Thoracic aorta endothelial cell (primary cell): ENCODE data around the gene USP17L15. TPM values are rescaled to one million over a fixed set of nuclear protein-coding genes. Genes with fewer than 3 reads are reported as not detected.

Experiments
- total RNA-seq: library from RNA; depleted of rRNA; stranded (reverse); fragments of >200 nt; gene quantifications from 2 replicates; pipeline ENCODE4 v1.2.3, GENCODE V29; 2012

USP17L15 gene, protein sequence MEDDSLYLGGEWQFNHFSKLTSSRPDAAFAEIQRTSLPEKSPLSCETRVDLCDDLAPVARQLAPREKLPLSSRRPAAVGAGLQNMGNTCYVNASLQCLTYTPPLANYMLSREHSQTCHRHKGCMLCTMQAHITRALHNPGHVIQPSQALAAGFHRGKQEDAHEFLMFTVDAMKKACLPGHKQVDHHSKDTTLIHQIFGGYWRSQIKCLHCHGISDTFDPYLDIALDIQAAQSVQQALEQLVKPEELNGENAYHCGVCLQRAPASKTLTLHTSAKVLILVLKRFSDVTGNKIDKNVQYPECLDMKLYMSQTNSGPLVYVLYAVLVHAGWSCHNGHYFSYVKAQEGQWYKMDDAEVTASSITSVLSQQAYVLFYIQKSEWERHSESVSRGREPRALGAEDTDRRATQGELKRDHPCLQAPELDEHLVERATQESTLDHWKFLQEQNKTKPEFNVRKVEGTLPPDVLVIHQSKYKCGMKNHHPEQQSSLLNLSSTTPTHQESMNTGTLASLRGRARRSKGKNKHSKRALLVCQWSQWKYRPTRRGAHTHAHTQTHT
- total RNA-seq, result not detected in 2 replicates

DNA sequence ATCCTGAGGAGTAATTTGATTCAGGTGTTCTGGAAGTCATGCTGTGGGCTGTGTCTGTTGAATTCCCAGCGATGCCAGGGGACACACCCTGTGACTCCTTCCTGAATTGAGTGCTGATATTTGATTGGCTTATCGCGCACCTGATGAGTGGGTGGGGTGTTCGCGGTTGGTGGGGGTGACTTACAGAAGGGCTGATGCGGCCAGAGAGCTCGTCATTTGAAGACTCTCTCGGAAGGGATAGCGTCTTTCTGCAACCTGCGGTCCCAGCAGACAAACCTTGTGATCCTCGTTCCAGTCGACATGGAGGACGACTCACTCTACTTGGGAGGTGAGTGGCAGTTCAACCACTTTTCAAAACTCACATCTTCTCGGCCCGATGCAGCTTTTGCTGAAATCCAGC lies at the start of gene USP17L15:
TSS of gene USP17L15 (plus strand) at position 301 of the 400 bp plus-strand sequence. CDS start at position 301, 0 bp downstream.

DNA sequence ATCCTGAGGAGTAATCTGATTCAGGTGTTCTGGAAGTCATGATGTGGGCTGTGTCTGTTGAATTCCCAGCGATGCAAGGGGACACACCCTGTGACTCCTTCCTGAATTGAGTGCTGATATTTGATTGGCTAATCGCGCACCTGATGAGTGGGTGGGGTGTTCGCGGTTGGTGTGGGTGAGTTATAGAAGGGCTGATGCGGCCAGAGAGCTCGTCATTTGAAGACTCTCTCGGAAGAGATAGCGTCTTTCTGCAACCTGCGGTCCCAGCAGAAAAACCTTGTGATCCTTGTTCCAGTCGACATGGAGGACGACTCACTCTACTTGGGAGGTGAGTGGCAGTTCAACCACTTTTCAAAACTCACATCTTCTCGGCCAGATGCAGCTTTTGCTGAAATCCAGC lies 23.8 kb upstream of the USP17L15 start, which contains the start of gene USP17L10:
TSS of gene USP17L10 (plus strand) at position 301 of the 400 bp plus-strand sequence. CDS start at position 301, 0 bp downstream.

DNA sequence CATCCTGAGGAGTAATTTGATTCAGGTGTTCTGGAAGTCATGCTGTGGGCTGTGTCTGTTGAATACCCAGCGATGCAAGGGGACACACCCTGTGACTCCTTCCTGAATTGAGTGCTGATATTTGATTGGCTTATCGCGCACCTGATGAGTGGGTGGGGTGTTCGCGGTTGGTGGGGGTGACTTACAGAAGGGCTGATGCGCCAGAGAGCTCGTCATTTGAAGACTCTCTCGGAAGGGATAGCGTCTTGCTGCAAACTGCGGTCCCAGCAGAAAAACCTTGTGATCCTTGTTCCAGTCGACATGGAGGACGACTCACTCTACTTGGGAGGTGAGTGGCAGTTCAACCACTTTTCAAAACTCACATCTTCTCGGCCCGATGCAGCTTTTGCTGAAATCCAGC lies 19.1 kb upstream of the USP17L15 start, which contains the start of gene USP17L11:
TSS of gene USP17L11 (plus strand) at position 301 of the 400 bp plus-strand sequence. CDS start at position 301, 0 bp downstream.

DNA sequence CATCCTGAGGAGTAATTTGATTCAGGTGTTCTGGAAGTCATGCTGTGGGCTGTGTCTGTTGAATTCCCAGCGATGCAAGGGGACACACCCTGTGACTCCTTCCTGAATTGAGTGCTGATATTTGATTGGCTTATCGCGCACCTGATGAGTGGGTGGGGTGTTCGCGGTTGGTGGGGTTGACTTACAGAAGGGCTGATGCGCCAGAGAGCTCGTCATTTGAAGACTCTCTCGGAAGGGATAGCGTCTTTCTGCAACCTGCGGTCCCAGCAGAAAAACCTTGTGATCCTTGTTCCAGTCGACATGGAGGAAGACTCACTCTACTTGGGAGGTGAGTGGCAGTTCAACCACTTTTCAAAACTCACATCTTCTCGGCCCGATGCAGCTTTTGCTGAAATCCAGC lies 14.3 kb upstream of the USP17L15 start, which contains the start of gene USP17L12:
TSS of gene USP17L12 (plus strand) at position 301 of the 400 bp plus-strand sequence. CDS start at position 301, 0 bp downstream.

DNA sequence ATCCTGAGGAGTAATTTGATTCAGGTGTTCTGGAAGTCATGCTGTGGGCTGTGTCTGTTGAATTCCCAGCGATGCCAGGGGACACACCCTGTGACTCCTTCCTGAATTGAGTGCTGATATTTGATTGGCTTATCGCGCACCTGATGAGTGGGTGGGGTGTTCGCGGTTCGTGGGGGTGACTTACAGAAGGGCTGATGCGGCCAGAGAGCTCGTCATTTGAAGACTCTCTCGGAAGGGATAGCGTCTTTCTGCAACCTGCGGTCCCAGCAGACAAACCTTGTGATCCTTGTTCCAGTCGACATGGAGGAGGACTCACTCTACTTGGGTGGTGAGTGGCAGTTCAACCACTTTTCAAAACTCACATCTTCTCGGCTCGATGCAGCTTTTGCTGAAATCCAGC lies 9.6 kb upstream of the USP17L15 start, which contains the start of gene USP17L13:
TSS of gene USP17L13 (plus strand) at position 301 of the 400 bp plus-strand sequence. CDS start at position 301, 0 bp downstream.

DNA sequence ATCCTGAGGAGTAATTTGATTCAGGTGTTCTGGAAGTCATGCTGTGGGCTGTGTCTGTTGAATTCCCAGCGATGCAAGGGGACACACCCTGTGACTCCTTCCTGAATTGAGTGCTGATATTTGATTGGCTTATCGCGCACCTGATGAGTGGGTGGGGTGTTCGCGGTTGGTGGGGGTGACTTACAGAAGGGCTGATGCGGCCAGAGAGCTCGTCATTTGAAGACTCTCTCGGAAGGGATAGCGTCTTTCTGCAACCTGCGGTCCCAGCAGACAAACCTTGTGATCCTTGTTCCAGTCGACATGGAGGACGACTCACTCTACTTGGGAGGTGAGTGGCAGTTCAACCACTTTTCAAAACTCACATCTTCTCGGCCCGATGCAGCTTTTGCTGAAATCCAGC lies 9.4 kb downstream of the USP17L15 start, which contains the start of gene USP17L17:
TSS of gene USP17L17 (plus strand) at position 301 of the 400 bp plus-strand sequence. CDS start at position 301, 0 bp downstream.

DNA sequence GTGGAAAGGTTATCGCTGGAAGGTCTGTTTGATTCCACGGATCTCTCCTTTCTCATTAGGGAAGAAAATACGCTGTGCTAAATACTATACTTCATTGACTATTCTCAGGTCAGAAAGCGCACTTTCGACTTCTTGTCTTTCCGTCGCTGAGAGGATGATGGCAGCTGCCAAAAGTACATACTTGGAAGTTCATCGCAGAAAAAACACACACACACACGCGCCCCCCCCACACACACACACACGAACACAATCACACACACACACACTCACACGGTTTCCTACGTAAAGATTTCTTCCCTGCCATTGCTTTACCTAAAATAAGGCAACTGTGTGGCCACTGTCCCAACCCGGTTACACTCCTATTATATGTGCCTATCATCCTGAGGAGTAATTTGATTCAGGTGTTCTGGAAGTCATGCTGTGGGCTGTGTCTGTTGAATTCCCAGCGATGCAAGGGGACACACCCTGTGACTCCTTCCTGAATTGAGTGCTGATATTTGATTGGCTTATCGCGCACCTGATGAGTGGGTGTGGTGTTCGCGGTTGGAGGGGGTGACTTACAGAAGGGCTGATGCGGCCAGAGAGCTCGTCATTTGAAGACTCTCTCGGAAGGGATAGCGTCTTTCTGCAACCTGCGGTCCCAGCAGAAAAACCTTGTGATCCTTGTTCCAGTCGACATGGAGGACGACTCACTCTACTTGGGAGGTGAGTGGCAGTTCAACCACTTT lies 13.9 kb downstream of the USP17L15 start, which contains the start of gene USP17L18:
TSS of gene USP17L18 (plus strand) at position 678 of the 728 bp plus-strand sequence. CDS start at position 678, 0 bp downstream.

DNA sequence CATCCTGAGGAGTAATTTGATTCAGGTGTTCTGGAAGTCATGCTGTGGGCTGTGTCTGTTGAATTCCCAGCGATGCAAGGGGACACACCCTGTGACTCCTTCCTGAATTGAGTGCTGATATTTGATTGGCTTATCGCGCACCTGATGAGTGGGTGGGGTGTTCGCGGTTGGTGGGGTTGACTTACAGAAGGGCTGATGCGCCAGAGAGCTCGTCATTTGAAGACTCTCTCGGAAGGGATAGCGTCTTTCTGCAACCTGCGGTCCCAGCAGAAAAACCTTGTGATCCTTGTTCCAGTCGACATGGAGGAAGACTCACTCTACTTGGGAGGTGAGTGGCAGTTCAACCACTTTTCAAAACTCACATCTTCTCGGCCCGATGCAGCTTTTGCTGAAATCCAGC lies 18.9 kb downstream of the USP17L15 start, which contains the start of gene USP17L19:
TSS of gene USP17L19 (plus strand) at position 301 of the 400 bp plus-strand sequence. CDS start at position 301, 0 bp downstream.

DNA sequence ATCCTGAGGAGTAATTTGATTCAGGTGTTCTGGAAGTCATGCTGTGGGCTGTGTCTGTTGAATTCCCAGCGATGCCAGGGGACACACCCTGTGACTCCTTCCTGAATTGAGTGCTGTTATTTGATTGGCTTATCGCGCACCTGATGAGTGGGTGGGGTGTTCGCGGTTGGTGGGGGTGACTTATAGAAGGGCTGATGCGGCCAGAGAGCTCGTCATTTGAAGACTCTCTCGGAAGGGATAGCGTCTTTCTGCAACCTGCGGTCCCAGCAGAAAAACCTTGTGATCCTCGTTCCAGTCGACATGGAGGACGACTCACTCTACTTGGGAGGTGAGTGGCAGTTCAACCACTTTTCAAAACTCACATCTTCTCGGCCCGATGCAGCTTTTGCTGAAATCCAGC lies 23.6 kb downstream of the USP17L15 start, which contains the start of gene USP17L20:
TSS of gene USP17L20 (plus strand) at position 301 of the 400 bp plus-strand sequence. CDS start at position 301, 0 bp downstream.

DNA sequence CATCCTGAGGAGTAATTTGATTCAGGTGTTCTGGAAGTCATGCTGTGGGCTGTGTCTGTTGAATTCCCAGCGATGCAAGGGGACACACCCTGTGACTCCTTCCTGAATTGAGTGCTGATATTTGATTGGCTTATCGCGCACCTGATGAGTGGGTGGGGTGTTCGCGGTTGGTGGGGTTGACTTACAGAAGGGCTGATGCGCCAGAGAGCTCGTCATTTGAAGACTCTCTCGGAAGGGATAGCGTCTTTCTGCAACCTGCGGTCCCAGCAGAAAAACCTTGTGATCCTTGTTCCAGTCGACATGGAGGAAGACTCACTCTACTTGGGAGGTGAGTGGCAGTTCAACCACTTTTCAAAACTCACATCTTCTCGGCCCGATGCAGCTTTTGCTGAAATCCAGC lies 28.4 kb downstream of the USP17L15 start, which contains the start of gene USP17L21:
TSS of gene USP17L21 (plus strand) at position 301 of the 400 bp plus-strand sequence. CDS start at position 301, 0 bp downstream.

DNA sequence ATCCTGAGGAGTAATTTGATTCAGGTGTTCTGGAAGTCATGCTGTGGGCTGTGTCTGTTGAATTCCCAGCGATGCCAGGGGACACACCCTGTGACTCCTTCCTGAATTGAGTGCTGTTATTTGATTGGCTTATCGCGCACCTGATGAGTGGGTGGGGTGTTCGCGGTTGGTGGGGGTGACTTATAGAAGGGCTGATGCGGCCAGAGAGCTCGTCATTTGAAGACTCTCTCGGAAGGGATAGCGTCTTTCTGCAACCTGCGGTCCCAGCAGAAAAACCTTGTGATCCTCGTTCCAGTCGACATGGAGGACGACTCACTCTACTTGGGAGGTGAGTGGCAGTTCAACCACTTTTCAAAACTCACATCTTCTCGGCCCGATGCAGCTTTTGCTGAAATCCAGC lies 33.1 kb downstream of the USP17L15 start, which contains the start of gene USP17L22:
TSS of gene USP17L22 (plus strand) at position 301 of the 400 bp plus-strand sequence. CDS start at position 301, 0 bp downstream.

Other genes starting within 250 kb of the USP17L15 start
- gene FAM90A26, start 64.0 kb upstream of the USP17L15 start, total RNA-seq, result not detected in 2 replicates
- not detected in 2 replicates for gene USP17L10, start 23.7 kb upstream of the USP17L15 start, total RNA-seq
- not detected in 2 replicates for gene USP17L11, start 19.0 kb upstream of the USP17L15 start, total RNA-seq
- gene USP17L12, start 14.2 kb upstream of the USP17L15 start, total RNA-seq, result not detected in 2 replicates
- gene USP17L13, start 9.5 kb upstream of the USP17L15 start, total RNA-seq, result not detected in 2 replicates
- not detected in 2 replicates for gene USP17L17, start 9.5 kb downstream of the USP17L15 start, total RNA-seq
- gene USP17L18, start 14.2 kb downstream of the USP17L15 start, total RNA-seq, result not detected in 2 replicates
- gene USP17L19, start 19.0 kb downstream of the USP17L15 start, total RNA-seq, result not detected in 2 replicates
- not detected in 2 replicates for gene USP17L20, start 23.7 kb downstream of the USP17L15 start, total RNA-seq
- gene USP17L21, start 28.5 kb downstream of the USP17L15 start, total RNA-seq, result not detected in 2 replicates
- not detected in 2 replicates for gene USP17L22, start 33.2 kb downstream of the USP17L15 start, total RNA-seq
- gene USP17L24, start 90.8 kb downstream of the USP17L15 start, total RNA-seq, result not detected in 2 replicates
- not detected in 2 replicates for gene USP17L25, start 95.5 kb downstream of the USP17L15 start, total RNA-seq
- not detected in 2 replicates for gene USP17L26, start 100.3 kb downstream of the USP17L15 start, total RNA-seq
- not detected in 2 replicates for gene USP17L5, start 105.0 kb downstream of the USP17L15 start, total RNA-seq
- gene USP17L27, start 109.8 kb downstream of the USP17L15 start, total RNA-seq, result not detected in 2 replicates
- gene USP17L28, start 114.5 kb downstream of the USP17L15 start, total RNA-seq, result not detected in 2 replicates
- not detected in 2 replicates for gene USP17L29, start 119.3 kb downstream of the USP17L15 start, total RNA-seq
- gene USP17L30, start 128.7 kb downstream of the USP17L15 start, total RNA-seq, result not detected in 2 replicates
- gene DEFB131A, start 210.0 kb downstream of the USP17L15 start, total RNA-seq, result not detected in 2 replicates